Fibroblast of lung (primary cell): ENCODE results near the gene ECSCR. TPM values are rescaled to one million over a fixed set of nuclear protein-coding genes. Genes with fewer than 3 reads are reported as not detected.

Source experiments
- DNase-seq, 2 donors: peaks; one replicate each; pipeline versions ENCODE4 v3.0.0 to v3.0.0-alpha.2; 2010; ENCODE audit warnings: low read depth in 2 of 2
- H2AFZ ChIP-seq: 2 replicates; pipeline ENCODE4 v1.5.1; 2012; ENCODE audit warnings: low read length, control low read depth, inconsistent platforms
- H3K27ac ChIP-seq: 2 replicates; pipeline ENCODE4 v1.5.1; 2011; ENCODE audit warnings: low read length, control low read depth; ENCODE audit not compliant: insufficient read depth
- H3K27me3 ChIP-seq: 2 replicates; pipeline ENCODE4 v1.5.1; 2011; ENCODE audit warnings: mild to moderate bottlenecking, low read length; ENCODE audit not compliant: control insufficient read depth, insufficient read depth
- H3K36me3 ChIP-seq: 2 replicates; pipeline ENCODE4 v1.5.1; 2011; ENCODE audit warnings: low read length; ENCODE audit not compliant: control insufficient read depth, insufficient read depth
- H3K4me1 ChIP-seq: 2 replicates; pipeline ENCODE4 v1.5.1; 2011; ENCODE audit warnings: low read length; ENCODE audit not compliant: control insufficient read depth, insufficient read depth; ENCODE audit errors: extremely low read depth
- H3K4me2 ChIP-seq: 2 replicates; pipeline ENCODE4 v1.5.1; 2011; ENCODE audit warnings: low read length, control low read depth; ENCODE audit not compliant: insufficient read depth; ENCODE audit errors: extremely low read depth
- H3K4me3 ChIP-seq, 4 experiments: fragments of 200-600 bp in 1 of 4; sonication (generic) in 1 of 4; replicated peaks in 1 of 4; 2 replicates each; pipeline ENCODE4 v1.5.1; 2011 to 2016; ENCODE audit warnings: low read length in 4 of 4, low read depth in 3 of 4, mild to moderate bottlenecking in 3 of 4, control low read depth in 2 of 4, inconsistent platforms in 1 of 4, mixed read lengths in 1 of 4; ENCODE audit not compliant: insufficient read depth in 1 of 4; ENCODE audit errors: control extremely low read depth in 1 of 4
- H3K79me2 ChIP-seq: 2 replicates; pipeline ENCODE4 v1.5.1; 2012; ENCODE audit warnings: mild to moderate bottlenecking, low read length, inconsistent platforms; ENCODE audit not compliant: control insufficient read depth, insufficient read depth
- H3K9ac ChIP-seq: 2 replicates; pipeline ENCODE4 v1.5.1; 2011; ENCODE audit warnings: mild to moderate bottlenecking, low read length, control low read depth; ENCODE audit not compliant: insufficient read depth
- H3K9me3 ChIP-seq: 2 replicates; pipeline ENCODE4 v1.5.1; 2012; ENCODE audit warnings: low read depth, low read length; ENCODE audit not compliant: control insufficient read depth, insufficient read depth
- H4K20me1 ChIP-seq: 2 replicates; pipeline ENCODE4 v1.5.1; 2011; ENCODE audit warnings: low read length; ENCODE audit not compliant: control insufficient read depth, insufficient read depth; ENCODE audit errors: extremely low read depth
- EZH2 ChIP-seq: IDR thresholded peaks from 2 replicates; pipeline ENCODE4 v1.5.1; 2012; ENCODE audit warnings: low read length, control low read depth, mild to moderate bottlenecking; ENCODE audit errors: missing control alignments
- polyA plus RNA-seq, 2 donors: library from polyadenylated mRNA; depleted of rRNA in 1 of 2; stranded (reverse) in 1 of 2; unstranded in 1 of 2; fragments of >200 nt; gene quantifications; 2 replicates each; pipeline ENCODE4 v1.2.1, GENCODE V29; 2011 to 2012; ENCODE audit warnings: missing spikeins in 1 of 2
- total RNA-seq: library from RNA; depleted of rRNA; stranded (reverse); fragments of >200 nt; gene quantifications from 2 replicates; pipeline ENCODE4 v1.2.1, GENCODE V29; 2014
- TF ChIP-seq, protein P1 (sequence below), 2 donors: IDR thresholded peaks in 1 of 2; conservative IDR thresholded peaks in 1 of 2; 1 replicate in 1 of 2; 2 replicates in 1 of 2; pipeline ENCODE4 v1.5.1; 2011 to 2012; ENCODE audit warnings: low read length in 2 of 2, control low read depth in 1 of 2, inconsistent platforms in 1 of 2, low read depth in 1 of 2, mild to moderate bottlenecking in 1 of 2

ECSCR gene
- total and polyA plus RNA-seq, 2 donors (not counting 1 experiment from before 2014, with no cell fraction given): 0.18 TPM; not detected in 1

DNA sequence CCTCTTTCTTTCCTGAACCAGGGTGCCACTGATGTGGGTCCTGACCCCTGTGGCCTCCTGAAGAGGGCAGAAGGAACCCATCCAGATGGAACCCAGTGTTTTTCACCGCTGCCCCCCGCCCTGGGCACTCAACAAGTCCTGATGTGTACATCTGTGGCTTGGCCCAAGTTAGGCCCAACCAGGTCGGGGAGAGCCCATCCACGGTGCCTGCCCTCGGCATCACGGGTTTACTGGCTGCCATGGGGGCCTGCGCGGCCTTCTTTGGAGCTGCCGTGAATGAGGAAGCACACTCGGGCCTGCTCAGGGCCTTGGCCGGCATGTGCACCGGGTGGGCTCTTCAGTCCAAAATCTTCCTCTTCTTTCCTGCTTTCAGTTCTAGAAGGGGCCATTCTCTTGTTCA lies 5.8 kb downstream of the ECSCR start:
- H3K36me3 ChIP-seq: no peaks in the 10 kb centered on the region
- no peak overlapping the region for H2AFZ ChIP-seq
- H3K27me3 ChIP-seq: no peaks in the 10 kb centered on the region
- H3K9ac ChIP-seq: no peak overlapping the region
- H3K4me1 ChIP-seq: no peaks in the 10 kb centered on the region
- H3K27ac ChIP-seq: no peak overlapping the region
- H3K79me2 ChIP-seq: no peaks in the 10 kb centered on the region
- no peak for TF ChIP-seq EZH2
- TF ChIP-seq, protein P1, sequence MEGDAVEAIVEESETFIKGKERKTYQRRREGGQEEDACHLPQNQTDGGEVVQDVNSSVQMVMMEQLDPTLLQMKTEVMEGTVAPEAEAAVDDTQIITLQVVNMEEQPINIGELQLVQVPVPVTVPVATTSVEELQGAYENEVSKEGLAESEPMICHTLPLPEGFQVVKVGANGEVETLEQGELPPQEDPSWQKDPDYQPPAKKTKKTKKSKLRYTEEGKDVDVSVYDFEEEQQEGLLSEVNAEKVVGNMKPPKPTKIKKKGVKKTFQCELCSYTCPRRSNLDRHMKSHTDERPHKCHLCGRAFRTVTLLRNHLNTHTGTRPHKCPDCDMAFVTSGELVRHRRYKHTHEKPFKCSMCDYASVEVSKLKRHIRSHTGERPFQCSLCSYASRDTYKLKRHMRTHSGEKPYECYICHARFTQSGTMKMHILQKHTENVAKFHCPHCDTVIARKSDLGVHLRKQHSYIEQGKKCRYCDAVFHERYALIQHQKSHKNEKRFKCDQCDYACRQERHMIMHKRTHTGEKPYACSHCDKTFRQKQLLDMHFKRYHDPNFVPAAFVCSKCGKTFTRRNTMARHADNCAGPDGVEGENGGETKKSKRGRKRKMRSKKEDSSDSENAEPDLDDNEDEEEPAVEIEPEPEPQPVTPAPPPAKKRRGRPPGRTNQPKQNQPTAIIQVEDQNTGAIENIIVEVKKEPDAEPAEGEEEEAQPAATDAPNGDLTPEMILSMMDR (conservative IDR thresholded peaks at IDR 0.05 in 1 of 2, IDR thresholded peaks at IDR 0.05 in 1 of 2; ENCODE audit: low read depth in 1 of 2, low read length in 2 of 2): no peak
- DNase-seq: no peak
- no peaks in the 10 kb centered on the region for H4K20me1 ChIP-seq
- H3K9me3 ChIP-seq: no peaks in the 10 kb centered on the region
- H3K4me3 ChIP-seq: no peak overlapping the region
- H3K4me2 ChIP-seq: no peak overlapping the region

DNA sequence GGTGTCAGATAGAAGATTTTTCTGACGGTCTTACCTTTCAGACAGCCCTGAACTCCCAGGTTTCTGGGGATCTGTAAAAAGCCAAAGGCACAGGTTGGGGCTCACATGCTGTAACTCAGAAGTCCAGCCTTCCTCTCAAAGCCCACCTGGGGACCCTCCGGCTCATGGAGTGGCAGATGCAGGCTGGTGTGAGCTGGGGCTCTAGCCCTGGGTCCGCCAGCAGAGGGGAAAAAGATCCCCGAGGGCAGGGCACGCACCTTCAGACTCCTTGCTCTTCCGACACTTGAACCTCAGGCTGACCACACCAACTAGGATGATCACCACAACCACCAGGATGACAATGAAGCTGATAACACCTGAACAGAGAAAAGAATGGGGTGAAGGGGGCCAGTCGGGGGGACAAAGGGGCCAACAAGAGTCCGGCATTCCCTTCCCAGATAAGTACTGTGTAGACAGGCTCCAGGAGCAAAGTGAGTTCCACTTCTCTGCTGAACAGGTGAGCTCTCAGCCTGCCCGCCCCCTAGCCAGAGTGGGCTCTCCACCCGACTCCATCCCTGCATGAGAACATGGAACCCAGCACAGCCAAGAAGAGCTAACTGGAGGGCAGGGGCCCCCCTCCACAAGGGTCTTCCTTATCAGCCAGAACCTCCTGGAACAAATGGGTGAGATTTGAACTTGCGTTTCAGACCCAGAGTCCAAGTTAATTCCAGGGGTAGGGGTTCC lies 7.8 kb downstream of the ECSCR start:
- H3K27me3 ChIP-seq: no peaks in the 10 kb centered on the region
- H3K4me2 ChIP-seq: no peak overlapping the region
- no peak for DNase-seq
- H3K9ac ChIP-seq: no peak overlapping the region
- no peak overlapping the region for H3K27ac ChIP-seq
- H3K9me3 ChIP-seq: no peaks in the 10 kb centered on the region
- no peak for TF ChIP-seq EZH2
- TF ChIP-seq, protein P1 (conservative IDR thresholded peaks at IDR 0.05 in 1 of 2, IDR thresholded peaks at IDR 0.05 in 1 of 2; ENCODE audit: low read depth in 1 of 2, low read length in 2 of 2): no peak
- H3K4me1 ChIP-seq: no peaks in the 10 kb centered on the region
- no peak overlapping the region for H2AFZ ChIP-seq
- no peak overlapping the region for H3K4me3 ChIP-seq
- no peaks in the 10 kb centered on the region for H4K20me1 ChIP-seq
- H3K79me2 ChIP-seq: no peaks in the 10 kb centered on the region
- no peaks in the 10 kb centered on the region for H3K36me3 ChIP-seq

GRCh38 chr5:139453683-139454567 lies 8.6 kb downstream of the ECSCR start:
- H3K4me2 ChIP-seq: no peak overlapping the region
- H3K27ac ChIP-seq: no peak overlapping the region
- H3K9ac ChIP-seq: no peak overlapping the region
- H3K4me1 ChIP-seq: no peaks in the 10 kb centered on the region
- no peaks in the 10 kb centered on the region for H4K20me1 ChIP-seq
- TF ChIP-seq EZH2: no peak
- TF ChIP-seq, protein P1 (conservative IDR thresholded peaks at IDR 0.05 in 1 of 2, IDR thresholded peaks at IDR 0.05 in 1 of 2; ENCODE audit: low read depth in 1 of 2, low read length in 2 of 2): no peak
- H3K79me2 ChIP-seq: no peaks in the 10 kb centered on the region
- no peak for DNase-seq
- no peak overlapping the region for H2AFZ ChIP-seq
- H3K4me3 ChIP-seq: no peak overlapping the region
- no peaks in the 10 kb centered on the region for H3K36me3 ChIP-seq
- H3K27me3 ChIP-seq: no peaks in the 10 kb centered on the region
- no peaks in the 10 kb centered on the region for H3K9me3 ChIP-seq
